CD4-positive, alpha-beta T cell treated with Interferon alpha-2 for 1 hour (primary cell): ENCODE results near the gene CDC42BPB.
"Not testable (repeated sequence)": the region's sequence is repeated elsewhere in the genome, so short reads cannot be mapped to it uniquely, and the experiment has no call there.

Experiments used
- DNase-seq, 2 donors: peaks; one replicate each; pipeline ENCODE4 v3.0.0-alpha.2; 2020 to 2022

The CDC42BPB gene

GRCh38 chr14:103050935-103051334, 6.4 kb downstream of the CDC42BPB start:
- no peak for DNase-seq

GRCh38 chr14:103047453-103047852, 9.9 kb downstream of the CDC42BPB start:
- not testable (repeated sequence) for DNase-seq

GRCh38 chr14:103045371-103045869, 11.9 kb downstream of the CDC42BPB start:
- no peak for DNase-seq

- no peak for DNase-seq
Measured at GRCh38 chr14:103043257-103044015, 13.9 kb downstream of the CDC42BPB start.

- DNase-seq: no peak
Measured at GRCh38 chr14:103041464-103041863, 15.9 kb downstream of the CDC42BPB start.

- DNase-seq: no peak
Measured at GRCh38 chr14:103033681-103034096, 23.7 kb downstream of the CDC42BPB start.

GRCh38 chr14:103031956-103032355, 25.4 kb downstream of the CDC42BPB start:
- no peak for DNase-seq

GRCh38 chr14:103031566-103031911, 25.8 kb downstream of the CDC42BPB start:
- DNase-seq: no peak

- no peak for DNase-seq
Measured at GRCh38 chr14:103030741-103031565, 26.4 kb downstream of the CDC42BPB start.

- no peak for DNase-seq
Measured at GRCh38 chr14:103029936-103030335, 27.4 kb downstream of the CDC42BPB start.

- DNase-seq: no peak
Measured at GRCh38 chr14:103028772-103029171, 28.6 kb downstream of the CDC42BPB start.

GRCh38 chr14:103028161-103028767, 29.1 kb downstream of the CDC42BPB start:
- DNase-seq: no peak

- no peak for DNase-seq
Measured at GRCh38 chr14:103027451-103027850, 29.9 kb downstream of the CDC42BPB start.

GRCh38 chr14:103026988-103027387, 30.4 kb downstream of the CDC42BPB start:
- no peak for DNase-seq

- DNase-seq: not testable (repeated sequence)
Measured at GRCh38 chr14:103026196-103026595, 31.2 kb downstream of the CDC42BPB start.

- no peak for DNase-seq
Measured at GRCh38 chr14:103023881-103024473, 33.4 kb downstream of the CDC42BPB start.

GRCh38 chr14:103022685-103023044, 34.7 kb downstream of the CDC42BPB start:
- no peak for DNase-seq

GRCh38 chr14:103022002-103022684, 35.2 kb downstream of the CDC42BPB start:
- no peak for DNase-seq

- no peak for DNase-seq
Measured at GRCh38 chr14:103021684-103022001, 35.7 kb downstream of the CDC42BPB start.

GRCh38 chr14:103020271-103021170, 36.8 kb downstream of the CDC42BPB start:
- no peak for DNase-seq

- DNase-seq: no peak
Measured at GRCh38 chr14:103019826-103020225, 37.5 kb downstream of the CDC42BPB start.

- DNase-seq: no peak
Measured at GRCh38 chr14:103019236-103019635, 38.1 kb downstream of the CDC42BPB start.
